GM21367 (cell line): ENCODE results near the gene PRR33.

ENCODE experiments used
- ATAC-seq: cut with Tn5 transposase; IDR thresholded peaks from one replicate; pipeline ENCODE4 v1.9.1; 2021; ENCODE audit not compliant: unreplicated experiment

Gene PRR33

GRCh38 chr11:1916986-1917522 is 25.4 kb upstream of the PRR33 start:
- ATAC-seq = no peak

DNA sequence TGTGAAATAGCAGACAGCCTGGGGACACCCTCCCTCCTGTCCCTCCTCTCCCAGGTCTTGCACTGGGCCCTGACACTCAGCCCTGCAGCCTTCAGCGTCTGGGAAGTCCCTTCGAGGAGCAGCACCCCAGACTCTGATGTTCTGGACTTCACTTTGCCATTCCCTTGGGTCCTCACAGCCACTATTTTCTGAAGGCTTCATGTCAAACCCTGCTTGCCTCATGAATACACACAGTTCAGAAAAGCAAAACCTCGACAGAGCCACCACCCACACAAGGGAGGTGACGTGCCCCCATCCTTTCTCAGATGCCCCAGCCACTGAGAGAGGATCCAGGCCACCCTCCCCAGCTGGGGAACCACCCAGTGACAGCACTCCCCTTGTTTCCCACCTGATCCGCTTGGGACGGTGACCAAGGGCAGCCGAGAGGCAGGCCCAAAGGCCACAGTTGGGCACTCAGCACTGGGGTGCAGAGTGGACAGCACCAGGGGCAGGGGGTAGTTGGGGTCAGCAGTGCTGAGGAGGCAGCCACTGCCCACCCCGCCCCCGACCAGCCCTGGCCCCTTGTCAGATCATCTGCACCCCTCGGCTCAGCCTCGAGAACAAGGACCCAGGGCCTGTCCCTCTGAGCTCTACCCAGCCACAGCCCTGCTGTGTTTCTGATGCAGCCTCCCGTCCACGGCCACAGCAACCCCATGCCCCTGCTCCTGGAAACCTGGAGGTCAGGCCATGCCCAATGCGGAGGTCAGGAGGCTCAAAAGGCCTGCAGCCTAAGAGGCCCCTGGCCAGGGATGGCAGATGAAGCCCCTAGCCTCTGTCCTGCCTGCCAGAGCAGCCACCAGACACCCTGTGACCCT is 24.7 kb upstream of the PRR33 start:
- ATAC-seq = no peak

DNA sequence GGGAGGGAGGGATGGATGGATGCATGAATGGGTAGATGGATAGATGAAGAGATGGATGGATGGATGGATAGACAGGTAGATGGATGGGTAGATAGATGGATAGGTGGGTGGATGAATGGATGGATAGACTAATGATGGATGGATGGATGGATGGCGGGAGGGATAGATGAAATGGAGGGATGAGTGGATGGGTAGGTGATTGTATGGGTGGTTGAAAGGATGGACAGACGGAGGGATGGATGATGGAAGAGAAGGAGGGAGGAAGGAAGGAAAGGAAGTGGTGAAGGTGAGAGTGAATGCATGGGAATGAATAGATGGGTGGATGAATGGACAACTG is 24.1 kb upstream of the PRR33 start:
- no peak for ATAC-seq

DNA sequence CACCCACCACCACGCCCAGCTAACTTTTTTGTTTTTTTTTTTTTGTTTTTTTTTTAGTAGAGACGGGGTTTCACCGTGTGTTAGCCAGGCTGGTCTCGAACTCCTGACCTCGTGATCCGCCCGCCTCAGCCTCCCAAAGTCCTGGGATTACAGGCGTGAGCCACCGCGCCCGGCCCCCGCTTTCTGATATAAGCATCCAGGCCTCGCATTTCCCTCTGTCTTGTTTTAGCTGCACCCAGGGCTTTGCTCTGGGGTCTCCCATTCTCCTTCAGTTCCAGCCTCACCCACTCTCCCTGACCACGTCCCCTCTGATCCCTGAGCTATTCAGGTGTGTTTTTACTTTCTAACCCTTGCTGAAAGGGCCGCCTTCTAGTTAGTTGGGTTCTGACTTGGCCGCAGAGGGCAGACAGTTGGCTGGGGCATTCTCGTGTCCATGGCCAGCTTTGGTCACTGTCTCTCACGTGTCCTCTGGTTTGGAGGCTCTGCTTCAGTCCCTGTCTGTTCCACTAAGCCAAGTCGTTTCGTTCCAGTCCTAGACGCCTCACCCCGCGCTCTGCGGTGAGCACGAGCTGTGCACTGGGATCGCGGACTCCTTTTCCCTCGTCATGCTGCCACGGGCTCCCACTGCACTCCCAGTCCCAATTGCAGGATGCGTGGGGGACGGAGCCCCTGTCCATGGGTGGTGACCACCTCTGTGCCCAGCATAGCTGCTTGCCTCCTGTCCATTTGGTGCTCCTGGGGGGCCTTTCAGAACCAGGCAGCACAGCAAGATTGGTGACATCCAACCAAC is 21.8 kb upstream of the PRR33 start:
- ATAC-seq = no peak

- no peak for ATAC-seq
These were observed 20.7 kb upstream of the PRR33 start for GRCh38 chr11:1912289-1912878.

- ATAC-seq = no peak
These were observed 17.8 kb upstream of the PRR33 start for GRCh38 chr11:1909524-1909923.

DNA sequence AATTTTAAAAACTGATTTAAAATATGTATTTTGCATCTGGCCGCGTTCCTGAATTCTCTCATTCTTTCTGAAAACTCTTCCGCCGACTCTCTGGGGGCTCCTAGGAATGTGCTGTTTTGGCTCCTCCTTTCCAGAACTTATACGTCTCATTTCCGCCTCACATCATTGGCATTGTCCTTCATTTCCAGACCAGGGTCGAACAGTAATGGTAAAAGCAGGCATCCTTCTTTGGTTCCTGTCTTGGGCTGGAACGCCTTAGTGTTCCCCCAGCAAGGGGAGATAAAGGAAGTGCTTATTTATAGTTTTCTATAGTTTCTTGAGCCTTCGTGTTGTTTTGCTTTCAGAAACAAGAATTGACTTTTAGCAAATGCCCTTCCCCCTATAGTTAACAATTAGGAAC is 16.9 kb upstream of the PRR33 start:
- no peak for ATAC-seq

GRCh38 chr11:1906611-1907423 is 15.1 kb upstream of the PRR33 start:
- no peak for ATAC-seq

GRCh38 chr11:1906181-1906580 is 14.5 kb upstream of the PRR33 start:
- ATAC-seq = no peak

DNA sequence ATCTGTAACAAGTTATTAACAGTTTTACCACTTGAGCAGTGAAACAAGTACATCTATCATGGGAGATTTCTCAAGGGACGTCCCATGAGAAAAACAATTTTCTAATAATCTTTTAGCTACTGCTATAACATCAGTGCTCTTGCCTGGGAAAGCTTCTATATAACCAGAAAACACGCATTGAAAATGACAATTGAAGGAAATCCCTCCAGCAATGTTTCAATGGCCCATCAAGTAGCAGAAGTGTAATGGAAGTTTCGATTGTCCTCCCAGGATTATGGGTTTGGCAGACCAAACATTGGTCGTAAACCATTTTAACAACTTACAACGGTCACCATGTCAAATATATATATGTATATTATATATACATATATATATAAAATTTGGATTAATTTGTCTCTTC is 8.0 kb upstream of the PRR33 start:
- no peak for ATAC-seq

DNA sequence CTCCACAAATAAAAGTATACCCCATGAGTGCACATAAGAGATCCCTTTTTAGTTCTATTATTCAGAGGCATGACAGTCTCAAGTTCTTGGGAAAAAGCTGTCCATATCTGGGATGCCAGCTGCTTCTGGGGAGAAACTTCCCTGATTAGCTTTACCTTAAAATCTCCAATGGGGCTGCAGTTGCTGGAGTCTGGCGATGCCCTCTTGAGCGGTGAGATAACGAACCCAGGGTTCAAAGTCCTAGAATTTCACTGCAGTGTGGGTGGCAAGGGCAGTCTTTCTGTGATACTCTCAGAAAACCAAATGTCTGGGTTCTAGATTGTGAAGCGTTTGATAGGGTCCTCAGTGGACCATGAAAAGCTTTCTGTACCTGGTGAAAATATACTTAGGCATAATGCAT is 7.4 kb upstream of the PRR33 start:
- no peak for ATAC-seq

GRCh38 chr11:1896923-1897322 is 5.2 kb upstream of the PRR33 start:
- no peak for ATAC-seq

- no peak for ATAC-seq
These were observed 4.8 kb upstream of the PRR33 start for GRCh38 chr11:1896468-1896867.

- ATAC-seq = no peak
These were observed 3.1 kb upstream of the PRR33 start for GRCh38 chr11:1894759-1895158.

DNA sequence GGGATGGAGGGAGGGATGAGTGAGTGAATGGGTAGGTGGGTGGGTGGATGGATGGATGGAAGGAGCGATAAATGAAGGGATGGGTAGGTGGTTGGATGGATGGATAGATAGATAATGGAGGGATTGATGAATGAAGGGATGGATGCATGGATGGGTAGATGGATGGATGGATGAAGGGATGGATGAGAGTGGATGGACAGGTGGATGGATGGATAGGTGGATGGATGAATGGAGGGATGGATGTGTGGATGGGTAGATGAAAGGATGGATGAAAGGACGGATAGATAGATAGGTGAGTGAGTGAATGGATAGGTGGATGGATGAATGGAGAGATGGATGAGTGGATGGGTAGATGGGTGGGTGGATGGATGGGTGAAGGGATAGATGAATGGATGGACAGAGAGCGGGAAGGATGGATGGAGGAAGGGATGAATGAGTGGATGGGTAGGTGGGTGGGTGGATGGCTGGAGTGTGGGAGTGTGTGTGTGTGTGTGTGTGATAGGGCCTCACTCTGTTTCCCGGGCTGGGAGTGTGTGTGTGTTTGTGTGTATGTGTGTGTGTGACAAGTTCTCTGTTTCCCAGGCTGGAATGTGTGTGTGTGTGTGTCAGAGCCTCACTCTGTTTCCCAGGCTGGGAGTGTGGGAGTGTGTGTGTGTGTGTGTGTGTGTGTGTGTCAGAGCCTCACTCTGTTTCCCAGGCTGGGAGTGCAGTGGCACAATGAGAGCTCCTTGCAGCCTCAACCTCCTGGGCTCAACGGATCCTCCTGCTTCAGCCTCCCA is 2.1 kb upstream of the PRR33 start:
- no peak for ATAC-seq

- ATAC-seq = no peak
These were observed 863 bp upstream of the PRR33 start for GRCh38 chr11:1892558-1892957.

DNA sequence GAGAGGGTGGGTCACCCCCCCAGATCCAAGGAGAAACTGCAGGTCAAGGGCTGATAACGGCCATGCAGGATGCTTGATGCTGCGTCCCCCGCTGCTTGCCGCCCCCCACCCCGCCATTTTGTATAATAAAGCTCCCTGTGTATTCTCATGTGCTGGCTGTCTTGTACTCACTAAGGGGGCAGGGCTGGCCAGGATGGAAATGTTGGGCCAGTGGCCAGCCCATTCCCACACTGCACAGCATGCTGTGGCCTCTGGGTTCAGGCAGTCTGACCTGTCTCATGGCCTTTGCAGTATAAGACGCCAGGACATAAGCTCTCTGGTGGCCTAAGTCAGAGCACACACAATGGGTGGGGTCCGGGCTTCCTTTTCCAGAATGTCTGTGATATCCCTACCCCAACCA is 421 bp upstream of the PRR33 start:
- no peak for ATAC-seq

GRCh38 chr11:1890856-1891830 is 552 bp downstream of the PRR33 start:
- ATAC-seq = no peak
